PC-3 (cell line): Measurements from ENCODE around the gene THY1.

Source experiments
- CTCF ChIP-seq: fragments of 300-600 bp; sonication (generic); conservative IDR thresholded peaks from 2 replicates; pipeline ENCODE4 v1.5.1; 2017; ENCODE audit warnings: antibody characterized with exemption, low read depth, mild to moderate bottlenecking, low read length
- EZH2 ChIP-seq: fragments of 300-600 bp; sonication (generic); IDR thresholded peaks from one replicate; pipeline ENCODE4 v1.6.1; 2017; ENCODE audit warnings: antibody characterized with exemption, mild to moderate bottlenecking, low read length; ENCODE audit not compliant: unreplicated experiment
- EZH2phosphoT487 ChIP-seq: fragments of 300-600 bp; sonication (generic); IDR thresholded peaks from 2 replicates; pipeline ENCODE4 v1.6.1; 2018; ENCODE audit warnings: mild to moderate bottlenecking, antibody characterized with exemption, low read length, borderline replicate concordance

- no peak for TF ChIP-seq CTCF
- TF ChIP-seq EZH2, result no peak
- TF ChIP-seq EZH2phosphoT487, result no peak
Observed at GRCh38 chr11:119397740-119398139, 25.2 kb downstream of the THY1 start.
